HG03575 (cell line): ENCODE results near the gene PYROXD2.

Source experiments
- ATAC-seq: cut with Tn5 transposase; IDR thresholded peaks from one replicate; pipeline ENCODE4 v1.9.1; 2021; ENCODE audit not compliant: unreplicated experiment, insufficient number of reproducible peaks, low FRiP score; ENCODE audit errors: extremely low read depth

The PYROXD2 gene

GRCh38 chr10:98438715-98439114 is 23.7 kb upstream of the PYROXD2 start:
- ATAC-seq = no peak

GRCh38 chr10:98436704-98437103 is 21.7 kb upstream of the PYROXD2 start:
- ATAC-seq = no peak

GRCh38 chr10:98435178-98435577 is 20.2 kb upstream of the PYROXD2 start:
- ATAC-seq = no peak

DNA sequence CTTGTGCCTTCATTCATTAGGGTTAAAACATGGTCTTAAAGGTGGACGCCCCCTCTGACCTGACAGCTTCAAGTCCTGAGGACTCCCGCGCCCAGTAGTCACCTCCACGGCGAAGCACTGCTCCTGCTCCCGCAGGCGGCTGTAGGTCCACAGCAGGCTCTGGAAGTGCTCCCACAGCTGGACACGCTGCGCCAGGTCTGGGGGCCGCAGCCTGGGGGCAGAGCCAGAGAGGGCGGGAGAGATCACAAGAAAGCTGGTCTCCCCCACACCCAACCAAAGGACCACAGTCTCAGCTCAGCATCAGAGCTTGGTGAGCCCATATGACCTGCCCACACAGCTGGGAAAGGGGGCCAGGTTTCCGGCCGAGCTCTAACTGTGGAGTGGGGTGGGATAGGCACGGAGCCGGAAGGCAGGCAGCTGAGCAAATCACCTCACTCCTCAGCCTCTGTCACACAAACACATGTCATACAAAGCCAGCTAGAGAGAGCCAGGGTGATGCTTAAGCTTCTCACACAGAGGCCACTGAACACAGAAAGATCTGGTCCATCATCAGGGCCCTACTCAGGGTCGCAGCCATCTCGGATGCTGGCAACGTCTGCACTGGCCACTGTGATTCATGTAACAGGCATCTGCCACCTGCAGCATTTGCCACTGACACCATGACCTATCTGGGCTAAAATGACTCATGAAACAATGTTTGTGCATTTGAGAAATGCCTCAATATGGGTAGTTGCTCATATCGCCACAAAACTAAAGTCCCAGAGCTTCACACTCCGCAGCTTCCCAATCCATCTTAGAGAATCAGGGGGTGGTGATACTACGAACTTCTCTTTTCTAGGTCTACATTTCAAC is 19.1 kb upstream of the PYROXD2 start:
- no peak for ATAC-seq

- no peak for ATAC-seq
Observed at GRCh38 chr10:98433371-98433770, 18.4 kb upstream of the PYROXD2 start.

- ATAC-seq = no peak
Observed at GRCh38 chr10:98432330-98432729, 17.3 kb upstream of the PYROXD2 start.

GRCh38 chr10:98431016-98431415 is 16.0 kb upstream of the PYROXD2 start:
- no peak for ATAC-seq

DNA sequence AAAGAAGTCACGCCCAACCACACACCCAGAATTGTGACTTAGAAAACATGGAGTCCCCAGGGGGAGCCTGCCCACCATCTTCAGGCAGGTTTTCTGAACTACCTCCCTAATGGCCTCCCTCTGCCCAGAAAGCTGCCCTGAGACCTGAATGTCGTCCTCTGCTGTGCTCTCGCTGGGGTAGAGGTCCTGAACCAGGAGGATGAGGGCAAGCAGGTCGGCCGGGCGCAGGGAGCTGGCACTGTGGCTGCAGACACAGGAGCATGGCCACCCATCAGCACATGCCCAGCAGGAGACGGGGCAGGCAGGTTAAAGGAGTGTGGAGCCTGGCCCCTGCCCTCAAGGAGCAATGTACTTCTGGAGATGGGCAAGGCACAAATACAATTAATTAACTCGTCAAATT is 15.4 kb upstream of the PYROXD2 start:
- ATAC-seq = no peak

- no peak for ATAC-seq
Observed at GRCh38 chr10:98429320-98430072, 14.5 kb upstream of the PYROXD2 start.

GRCh38 chr10:98427011-98427515 is 12.1 kb upstream of the PYROXD2 start:
- ATAC-seq = no peak

DNA sequence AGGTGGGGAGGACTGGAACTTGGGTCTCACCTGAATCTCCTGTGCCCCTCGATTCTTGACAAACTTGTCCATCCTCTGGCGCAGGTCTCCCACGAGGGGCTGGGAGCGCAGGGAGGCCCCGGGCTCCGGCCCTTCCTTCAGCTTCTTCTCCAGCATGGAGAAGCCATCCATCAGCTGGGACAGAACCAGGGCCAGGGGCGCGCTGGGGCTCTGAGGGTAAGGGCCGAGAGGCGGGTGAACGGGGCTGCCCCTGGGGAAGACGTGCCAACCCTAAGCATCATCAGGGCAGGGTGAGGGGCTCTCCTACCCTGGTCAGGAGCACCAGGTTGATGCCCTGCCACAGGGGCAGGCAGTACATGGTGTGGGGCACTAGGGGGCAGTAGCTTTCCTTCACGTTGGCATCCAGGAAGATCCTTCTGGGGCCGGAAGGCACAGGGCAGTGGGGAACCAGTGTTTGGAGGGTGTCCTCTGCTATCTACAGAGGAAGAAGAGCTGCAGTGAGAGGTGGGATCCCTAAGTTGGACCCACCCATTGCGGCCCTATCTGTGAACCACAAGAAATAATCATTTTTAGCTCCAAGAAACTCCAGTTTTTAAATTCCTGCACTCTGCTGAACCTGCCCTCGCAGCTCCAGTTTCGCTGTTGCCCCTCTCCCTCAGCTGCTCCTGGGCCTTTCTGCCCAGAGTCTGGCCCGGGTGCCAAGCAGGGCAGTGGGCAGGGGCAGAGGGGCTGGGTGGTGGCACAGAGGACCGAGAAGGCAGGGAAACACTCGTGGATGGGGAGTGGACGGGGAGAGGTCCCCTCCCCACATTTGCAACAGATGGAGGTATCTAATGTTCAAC is 10.8 kb upstream of the PYROXD2 start:
- ATAC-seq = no peak

DNA sequence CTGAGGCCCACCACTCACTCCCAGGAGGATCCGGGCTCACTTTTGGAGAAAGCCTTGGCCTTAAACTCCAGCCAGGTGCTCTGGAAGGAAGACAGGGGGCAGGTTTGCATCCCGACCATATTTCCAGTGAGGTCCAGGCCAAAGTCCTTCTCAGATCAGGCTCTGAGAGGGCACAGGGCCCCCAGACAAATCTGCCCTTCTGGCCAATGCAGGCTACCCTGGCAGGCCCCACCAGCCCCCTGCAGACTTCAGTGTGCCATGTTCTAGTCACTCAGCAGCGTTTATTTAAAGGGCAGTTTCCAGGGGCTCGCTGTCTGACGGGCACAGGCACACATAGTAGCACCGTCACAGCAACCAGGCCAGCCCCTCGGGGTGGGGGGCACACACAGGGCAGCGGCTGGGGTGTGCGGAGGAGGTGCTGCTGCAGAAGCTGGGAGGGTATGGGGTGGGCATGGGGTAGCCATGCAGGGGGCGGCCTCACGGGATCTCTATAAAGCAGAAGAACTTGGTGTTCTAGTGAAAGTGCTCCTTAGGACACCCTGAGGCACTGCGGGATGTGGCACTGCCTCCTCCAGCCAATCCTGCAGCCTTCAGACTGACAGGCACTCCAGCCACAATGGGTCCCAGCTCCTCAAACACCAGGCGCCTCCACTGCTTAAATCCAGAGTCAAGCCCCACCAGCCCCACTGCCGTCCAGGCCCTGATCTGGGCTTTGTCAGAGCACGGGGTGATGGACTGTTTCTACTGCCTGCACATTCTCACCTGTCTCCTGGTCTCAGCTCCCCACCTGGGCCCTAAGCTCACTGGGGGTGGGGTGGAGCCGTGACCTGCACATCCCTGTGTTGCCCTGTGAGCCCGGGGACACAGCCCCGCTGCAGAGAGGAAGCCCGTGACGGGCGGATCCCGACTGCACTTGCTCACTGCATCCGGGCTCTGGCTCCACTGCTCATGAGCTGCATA is 9.6 kb upstream of the PYROXD2 start:
- ATAC-seq = no peak

- ATAC-seq = no peak
Observed at GRCh38 chr10:98423691-98424120, 8.7 kb upstream of the PYROXD2 start.

DNA sequence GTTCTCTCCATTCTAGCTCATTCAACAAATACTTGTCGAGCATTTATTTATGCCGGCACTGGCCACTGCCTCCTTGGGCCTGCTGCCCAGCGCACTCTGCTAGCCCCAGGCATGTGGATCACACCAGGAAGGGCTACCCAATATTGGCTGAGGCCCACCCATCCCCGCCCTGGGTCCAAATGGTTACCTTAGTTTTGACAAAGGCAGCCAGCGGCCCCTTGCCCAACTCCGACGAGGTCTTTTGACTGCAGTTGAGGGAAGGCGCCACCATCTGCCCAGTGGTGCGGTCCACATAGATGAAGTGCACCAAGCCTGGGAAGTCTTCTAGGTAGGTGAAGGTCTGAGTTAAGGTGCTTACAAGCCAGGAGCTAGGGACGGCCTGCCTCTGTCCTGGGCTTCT is 7.2 kb upstream of the PYROXD2 start:
- ATAC-seq = no peak

DNA sequence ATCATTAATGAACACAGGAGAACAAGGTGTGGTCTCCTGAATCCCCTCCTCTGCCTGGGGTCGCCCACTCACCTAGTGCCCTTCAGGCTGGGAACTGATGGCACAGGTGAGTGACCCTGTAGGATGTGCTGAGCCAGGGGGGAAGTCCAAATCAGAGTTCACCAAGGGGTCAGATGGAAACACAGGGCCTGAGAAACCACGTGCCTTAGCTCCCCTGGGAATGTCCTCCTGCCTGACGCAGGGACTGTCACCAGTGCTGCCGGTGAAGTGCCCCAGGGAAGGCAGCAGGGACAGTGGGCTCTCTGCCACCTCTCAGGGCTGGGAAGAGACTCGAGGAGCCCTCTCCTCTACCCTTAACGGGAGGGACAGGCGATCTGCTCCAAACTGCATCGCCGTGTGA is 5.8 kb upstream of the PYROXD2 start:
- no peak for ATAC-seq

DNA sequence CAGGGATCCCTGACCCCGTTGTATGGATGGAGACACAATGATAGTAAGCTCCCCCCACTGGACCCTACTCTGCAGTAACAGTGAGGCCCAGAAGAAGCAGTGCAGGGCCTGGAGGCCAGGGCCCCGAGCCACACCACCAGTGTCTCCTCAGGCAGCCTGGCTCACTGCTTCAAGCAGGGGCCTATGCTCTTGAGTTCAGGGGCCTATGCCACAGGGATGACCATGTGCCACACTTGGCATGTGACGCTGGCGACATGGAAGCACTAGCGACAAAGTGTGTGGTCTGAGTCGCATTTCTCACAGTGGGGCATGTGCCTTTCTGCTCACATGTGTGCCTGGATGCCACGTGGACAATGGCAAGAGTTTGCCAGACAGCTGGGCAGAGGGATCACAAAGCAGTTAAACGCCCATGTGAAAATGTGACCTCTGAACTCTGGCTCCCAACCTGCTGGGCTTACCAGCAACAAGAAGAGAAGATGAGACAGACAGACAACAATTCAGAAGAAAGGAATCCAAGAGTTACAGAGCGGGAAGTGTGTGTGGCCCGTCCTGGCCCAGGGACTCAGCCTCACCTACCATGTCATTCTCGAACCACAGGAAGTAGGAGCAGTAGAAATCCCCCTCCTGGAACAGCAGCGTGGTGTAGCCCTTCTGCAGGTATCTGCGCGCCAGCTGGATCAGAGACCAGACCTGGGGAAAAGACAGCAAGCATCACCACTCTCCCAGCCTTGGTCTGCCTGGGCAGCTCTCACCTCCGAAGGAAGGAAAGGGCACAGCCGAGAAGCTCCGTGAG is 4.7 kb upstream of the PYROXD2 start:
- ATAC-seq = no peak

DNA sequence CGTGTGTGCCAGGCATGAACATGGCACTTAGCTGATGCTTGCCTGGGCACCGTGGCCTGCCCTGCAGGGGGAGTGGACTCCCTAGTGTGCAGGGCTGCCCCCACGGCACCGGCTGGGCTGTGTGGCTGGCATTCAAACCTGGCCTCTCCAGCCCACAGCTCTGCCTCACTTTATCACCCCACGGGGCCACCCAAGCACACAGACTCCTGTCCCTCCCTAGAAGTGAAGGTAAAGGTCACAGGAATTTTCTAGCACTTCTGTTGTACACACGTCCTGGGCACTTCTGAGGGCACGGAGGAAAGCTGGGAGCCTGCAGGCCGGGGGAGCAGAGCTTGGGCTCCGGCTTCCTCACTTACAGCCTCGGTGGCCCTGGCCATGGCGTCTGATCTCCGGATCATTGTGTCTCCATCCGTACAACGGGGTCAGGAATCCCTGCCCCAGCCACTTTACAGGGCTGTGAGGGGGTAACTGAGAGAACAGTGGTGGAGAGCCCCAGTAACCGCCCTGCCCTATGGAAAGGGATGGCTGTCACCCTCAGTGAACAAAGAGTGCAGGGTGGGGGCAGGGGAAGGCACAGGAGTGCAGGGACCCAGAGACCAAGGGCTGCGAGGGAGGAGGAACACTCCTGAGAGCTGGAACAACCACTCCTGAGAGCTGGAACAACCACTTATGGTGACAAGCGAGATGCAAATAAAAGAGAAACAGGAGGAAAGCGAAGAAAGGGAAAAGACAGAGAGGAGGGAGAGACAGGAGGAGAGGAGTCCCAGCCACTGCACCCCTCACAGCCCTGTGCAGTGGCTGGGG is 3.9 kb upstream of the PYROXD2 start:
- no peak for ATAC-seq
